AG09319 (cell line): ENCODE measurements around the gene LAIR2.

Source experiments
- DNase-seq: peaks from one replicate; pipeline ENCODE4 v3.0.0-alpha.2; 2010; ENCODE audit warnings: low read depth; ENCODE audit errors: extremely low read depth
- TF ChIP-seq, protein P1 (sequence below): IDR thresholded peaks from 2 replicates; pipeline ENCODE4 v1.5.1; 2011; ENCODE audit warnings: low read depth, mild to moderate bottlenecking, inconsistent platforms, low read length, moderate library complexity

LAIR2 gene

DNA sequence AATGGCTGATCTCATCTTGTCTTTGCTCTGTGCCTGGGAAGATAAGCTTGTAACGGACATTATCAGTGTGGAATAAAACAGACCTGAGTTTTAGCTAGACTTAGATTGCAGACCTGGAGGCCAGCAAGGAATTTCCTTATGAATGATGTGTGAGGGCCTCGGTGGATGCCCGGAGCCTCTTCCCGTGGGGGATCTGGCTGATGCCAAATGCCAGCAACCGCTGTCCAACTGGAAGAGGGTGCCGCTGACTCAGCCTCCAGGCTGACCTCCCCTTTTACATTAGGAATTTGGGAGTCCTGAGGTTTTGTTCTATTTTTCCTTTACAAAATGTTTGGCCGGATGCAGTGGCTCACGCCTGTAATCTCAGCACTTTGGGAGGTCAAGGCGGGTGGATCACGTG is 51.4 kb downstream of the LAIR2 start:
- DNase-seq: no peak
- TF ChIP-seq, protein P1, sequence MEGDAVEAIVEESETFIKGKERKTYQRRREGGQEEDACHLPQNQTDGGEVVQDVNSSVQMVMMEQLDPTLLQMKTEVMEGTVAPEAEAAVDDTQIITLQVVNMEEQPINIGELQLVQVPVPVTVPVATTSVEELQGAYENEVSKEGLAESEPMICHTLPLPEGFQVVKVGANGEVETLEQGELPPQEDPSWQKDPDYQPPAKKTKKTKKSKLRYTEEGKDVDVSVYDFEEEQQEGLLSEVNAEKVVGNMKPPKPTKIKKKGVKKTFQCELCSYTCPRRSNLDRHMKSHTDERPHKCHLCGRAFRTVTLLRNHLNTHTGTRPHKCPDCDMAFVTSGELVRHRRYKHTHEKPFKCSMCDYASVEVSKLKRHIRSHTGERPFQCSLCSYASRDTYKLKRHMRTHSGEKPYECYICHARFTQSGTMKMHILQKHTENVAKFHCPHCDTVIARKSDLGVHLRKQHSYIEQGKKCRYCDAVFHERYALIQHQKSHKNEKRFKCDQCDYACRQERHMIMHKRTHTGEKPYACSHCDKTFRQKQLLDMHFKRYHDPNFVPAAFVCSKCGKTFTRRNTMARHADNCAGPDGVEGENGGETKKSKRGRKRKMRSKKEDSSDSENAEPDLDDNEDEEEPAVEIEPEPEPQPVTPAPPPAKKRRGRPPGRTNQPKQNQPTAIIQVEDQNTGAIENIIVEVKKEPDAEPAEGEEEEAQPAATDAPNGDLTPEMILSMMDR: no peak

DNA sequence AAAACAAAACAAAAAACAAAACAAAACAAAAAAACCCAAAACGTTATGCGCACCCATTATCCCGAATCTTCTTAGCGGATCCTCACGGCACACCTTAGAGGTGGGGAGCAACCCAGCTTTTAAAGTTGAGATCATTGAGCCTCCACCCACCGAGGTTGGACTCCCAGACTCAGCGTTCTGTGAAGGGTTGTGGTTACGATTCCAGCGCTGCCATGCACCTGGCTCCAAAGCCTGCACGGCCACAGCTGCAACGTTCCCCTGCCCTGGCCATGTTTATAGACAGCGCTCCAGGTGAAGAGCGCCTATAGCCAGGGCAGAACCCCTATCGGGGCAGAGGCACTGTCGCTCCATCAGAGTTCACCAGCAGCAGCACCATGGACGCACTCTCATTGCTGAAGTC is 52.3 kb downstream of the LAIR2 start:
- no peak for DNase-seq
- TF ChIP-seq, protein P1: no peak

DNA sequence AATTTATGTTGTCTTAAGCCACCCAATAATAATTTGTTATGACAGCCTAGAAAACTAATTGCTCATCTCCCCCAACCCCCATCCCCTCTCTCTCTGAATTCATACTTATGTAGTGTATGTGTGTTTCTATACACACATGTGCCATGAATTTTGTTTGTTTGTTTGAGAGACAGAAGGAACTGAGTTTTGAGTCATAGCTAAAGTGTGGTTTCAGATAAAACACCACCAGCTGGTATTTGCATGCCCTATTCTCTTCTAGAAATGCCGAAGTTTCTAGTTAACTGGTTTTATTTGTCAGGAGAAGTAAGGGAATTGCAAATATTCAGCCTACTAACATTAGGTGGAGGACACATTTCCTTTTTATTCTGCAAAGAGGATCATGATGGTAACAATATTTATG is 53.6 kb downstream of the LAIR2 start:
- TF ChIP-seq, protein P1: no peak
- no peak for DNase-seq

DNA sequence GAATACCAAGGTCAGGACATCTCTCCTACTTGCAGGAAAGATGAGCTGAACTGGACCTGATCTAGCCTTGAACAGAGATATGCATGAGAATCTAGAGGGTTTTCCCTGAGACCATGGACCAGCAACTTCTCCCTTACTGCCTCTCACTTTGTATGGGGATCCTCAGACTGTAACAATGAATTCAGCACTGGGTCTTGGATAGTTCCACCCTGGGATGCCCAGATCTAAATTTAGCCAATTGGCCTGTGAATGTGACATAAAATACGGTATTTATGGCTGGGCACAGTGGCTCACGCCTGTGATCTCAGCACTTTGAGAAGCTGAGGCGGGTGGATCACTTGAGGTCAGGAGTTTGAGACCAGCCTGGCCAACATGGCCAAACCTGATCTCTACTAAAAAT is 55.7 kb downstream of the LAIR2 start:
- no peak for DNase-seq
- TF ChIP-seq, protein P1: no peak
